ENCODE data around the gene FAIM. TPM values are rescaled to one million over a fixed set of nuclear protein-coding genes. Genes with fewer than 3 reads are reported as not detected.

Gene FAIM
- total RNA-seq, 2 experiments from 2014 or later = 3.7 to 4.0 TPM

Other genes with a start within 250 kb of the FAIM start
- under 1 TPM; 0.17 to 0.19 TPM for gene ESYT3, start 174.2 kb upstream of the FAIM start, total RNA-seq
- 1 to 10 TPM; 8.3 to 8.4 TPM for gene CEP70, start 14.5 kb upstream of the FAIM start, total RNA-seq
- gene PIK3CB, start 226.2 kb downstream of the FAIM start, total RNA-seq = 10 to 100 TPM; 23.0 to 24.8 TPM

Data from activated CD4-positive, alpha-beta memory T cell treated with anti-CD3 and anti-CD28 coated beads for 36 hours (primary cell).